H7 (cell line): ENCODE measurements around the gene IDI2. TPM values are rescaled to one million over a fixed set of nuclear protein-coding genes. Genes with fewer than 3 reads are reported as not detected.

Experiments
- DNase-seq: peaks from one replicate; pipeline ENCODE4 v3.0.0; 2012
- H3K27me3 ChIP-seq: 2 replicates; pipeline ENCODE4 v1.6.0; 2011; ENCODE audit warnings: mild to moderate bottlenecking, low read length; ENCODE audit not compliant: control insufficient read depth, insufficient read depth
- H3K36me3 ChIP-seq: replicated peaks from 2 replicates; pipeline ENCODE4 v1.5.1; 2011; ENCODE audit warnings: low read length; ENCODE audit not compliant: control insufficient read depth, insufficient read depth
- H3K4me3 ChIP-seq: 2 replicates; pipeline ENCODE4 v1.5.1; 2011; ENCODE audit warnings: low read depth, mild to moderate bottlenecking, control low read depth, low read length, moderate library complexity; ENCODE audit not compliant: insufficient read depth
- total RNA-seq: library from RNA; depleted of rRNA; stranded (reverse); fragments of >200 nt; shearing (Covaris generic); gene quantifications from 2 replicates; pipeline ENCODE4 v1.2.3, GENCODE V29; 2014

IDI2 gene
- total RNA-seq, 1 experiment from 2014 or later = not detected

DNA sequence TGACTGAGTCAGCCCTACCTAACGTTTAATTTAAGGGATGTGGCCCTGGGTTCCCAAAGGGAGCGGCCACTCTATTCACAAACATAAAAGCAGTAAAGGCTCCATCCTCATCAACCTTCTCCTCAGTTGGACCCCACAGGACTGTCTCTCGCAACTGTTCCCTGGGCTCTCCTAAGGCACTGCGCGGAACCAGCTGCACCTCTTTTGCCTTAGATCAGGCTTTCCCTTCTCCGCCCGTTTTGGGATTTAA lies 38.1 kb downstream of the IDI2 start:
- DNase-seq = no peak
- peak overlapping the region; percentile 78 for H3K4me3 ChIP-seq
- peaks cover under 1% of the 10 kb centered on the region; the same call in 1 of the 2 replicates for H3K36me3 ChIP-seq
- no peaks in the 10 kb centered on the region for H3K27me3 ChIP-seq

- Histone ChIP-seq H3K27me3 (no peaks in the 10 kb centered on the region), H3K4me3 (peak overlapping the region; percentile 78), H3K36me3 (no peaks in the 10 kb centered on the region; the same call in 1 of the 2 replicates)
- DNase-seq = no peak
Measured at GRCh38 chr10:986881-987619, 38.6 kb downstream of the IDI2 start.

GRCh38 chr10:986137-986825 lies 39.4 kb downstream of the IDI2 start:
- no peaks in the 10 kb centered on the region; the same call in 1 of the 2 replicates for H3K36me3 ChIP-seq
- DNase-seq = no peak
- H3K27me3 ChIP-seq = no peaks in the 10 kb centered on the region
- H3K4me3 ChIP-seq = no peak overlapping the region

GRCh38 chr10:985361-985760 lies 40.3 kb downstream of the IDI2 start:
- Histone ChIP-seq H3K4me3 (no peak overlapping the region), H3K27me3 (no peaks in the 10 kb centered on the region), H3K36me3 (no peaks in the 10 kb centered on the region; the same call in 1 of the 2 replicates)
- DNase-seq = no peak

DNA sequence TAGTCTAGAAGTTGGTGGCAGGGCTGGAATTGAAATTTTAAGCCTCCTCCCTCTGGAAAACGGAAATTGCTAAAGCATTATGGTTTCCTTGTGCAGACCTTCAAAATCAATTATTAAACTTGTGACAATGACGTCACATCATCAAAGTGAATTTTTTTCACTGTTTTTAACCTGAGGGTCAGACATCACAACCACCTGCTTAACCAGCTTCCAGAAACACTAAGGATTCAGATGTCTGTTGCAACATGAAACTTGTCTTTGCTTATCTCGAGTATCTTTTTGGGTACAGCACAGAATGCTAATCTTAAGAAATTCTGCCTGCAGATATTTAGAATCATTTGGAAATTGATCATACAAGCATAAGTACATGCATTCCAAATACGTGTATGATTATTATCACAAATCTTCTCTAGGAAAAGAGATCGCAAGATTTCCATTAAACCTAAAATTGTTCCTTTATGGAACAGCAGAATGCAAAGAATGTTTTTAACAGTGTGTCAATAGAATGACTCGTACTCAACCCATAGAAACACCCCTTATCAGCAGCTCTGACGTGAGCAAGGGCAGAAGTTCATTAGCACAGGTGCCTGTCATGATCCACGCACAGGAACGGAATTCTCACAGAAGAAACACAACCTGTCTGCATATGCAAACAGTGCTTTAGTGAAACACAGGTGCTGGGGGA lies 41.5 kb downstream of the IDI2 start:
- DNase-seq = no peak
- H3K36me3 ChIP-seq = no peaks in the 10 kb centered on the region
- no peak overlapping the region for H3K4me3 ChIP-seq

GRCh38 chr10:983401-983800 lies 42.3 kb downstream of the IDI2 start:
- DNase-seq = no peak
- no peaks in the 10 kb centered on the region for H3K36me3 ChIP-seq
- no peak overlapping the region for H3K4me3 ChIP-seq
- no peaks in the 10 kb centered on the region for H3K27me3 ChIP-seq

More for the DNA sequence above, 41.5 kb downstream of the IDI2 start:
- no peaks in the 10 kb centered on the region for H3K27me3 ChIP-seq

DNA sequence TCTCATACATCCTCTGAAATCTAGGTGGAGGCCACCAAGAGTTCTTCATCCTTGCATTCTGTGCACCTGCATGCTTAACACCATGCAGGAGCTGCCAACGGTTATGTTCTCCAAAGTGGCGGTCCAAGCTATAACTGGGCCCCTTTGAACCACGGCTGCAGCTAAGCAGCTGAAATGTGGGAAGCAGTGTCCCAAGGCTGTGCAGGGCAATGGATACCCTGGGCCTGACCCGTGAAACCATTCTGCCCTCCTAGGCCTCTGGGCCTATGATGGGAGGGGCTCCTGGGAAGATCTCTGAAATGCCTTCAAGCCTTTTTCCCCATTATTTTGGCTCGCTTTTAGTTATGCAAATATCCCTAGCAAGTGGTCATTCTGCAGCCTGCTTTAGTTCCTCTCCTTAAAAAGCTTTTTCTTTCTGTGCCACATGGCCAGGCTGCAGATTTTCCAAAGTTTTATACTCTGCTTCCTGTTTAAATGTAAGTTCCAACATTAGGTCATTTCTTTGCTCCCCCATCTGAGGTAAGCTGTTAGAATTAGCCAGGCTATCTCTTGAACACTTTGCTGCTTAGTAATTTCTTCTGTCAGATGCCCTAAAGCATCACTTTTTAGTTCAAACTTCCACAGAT lies 45.1 kb downstream of the IDI2 start:
- no peak for DNase-seq
- Histone ChIP-seq H3K4me3 (no peak overlapping the region), H3K36me3 (no peaks in the 10 kb centered on the region), H3K27me3 (no peaks in the 10 kb centered on the region)

DNA sequence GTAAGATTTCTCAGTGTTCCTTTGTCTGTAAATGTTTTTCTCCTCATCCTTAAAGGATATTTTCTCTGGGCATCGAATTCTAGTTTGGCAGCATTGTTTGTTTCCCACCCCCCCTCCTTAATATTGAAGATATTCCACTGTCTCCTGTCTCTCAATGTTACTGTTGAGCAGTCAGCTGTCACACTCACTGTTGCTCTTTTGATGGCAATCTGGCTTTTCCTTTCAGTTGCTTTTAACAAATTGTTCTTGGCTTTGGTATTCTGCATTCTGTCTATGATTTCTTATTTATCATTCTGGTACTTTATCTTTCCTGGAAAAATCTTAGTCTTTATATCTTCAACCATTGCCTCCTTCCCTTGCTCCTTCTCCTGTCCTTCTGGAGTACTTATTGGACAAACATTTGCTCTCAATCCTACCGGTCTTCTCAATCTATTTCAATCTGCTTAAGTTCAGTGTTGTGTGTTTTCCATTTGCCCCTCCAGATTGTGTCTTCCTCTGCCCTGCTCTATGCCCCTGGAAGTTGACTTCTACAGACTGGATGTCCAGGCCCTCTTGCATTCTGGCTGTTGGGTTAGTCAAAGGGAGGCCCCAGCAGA lies 46.7 kb downstream of the IDI2 start:
- H3K36me3 ChIP-seq = no peaks in the 10 kb centered on the region
- DNase-seq = no peak
- H3K27me3 ChIP-seq = no peaks in the 10 kb centered on the region
- H3K4me3 ChIP-seq = no peak overlapping the region

DNA sequence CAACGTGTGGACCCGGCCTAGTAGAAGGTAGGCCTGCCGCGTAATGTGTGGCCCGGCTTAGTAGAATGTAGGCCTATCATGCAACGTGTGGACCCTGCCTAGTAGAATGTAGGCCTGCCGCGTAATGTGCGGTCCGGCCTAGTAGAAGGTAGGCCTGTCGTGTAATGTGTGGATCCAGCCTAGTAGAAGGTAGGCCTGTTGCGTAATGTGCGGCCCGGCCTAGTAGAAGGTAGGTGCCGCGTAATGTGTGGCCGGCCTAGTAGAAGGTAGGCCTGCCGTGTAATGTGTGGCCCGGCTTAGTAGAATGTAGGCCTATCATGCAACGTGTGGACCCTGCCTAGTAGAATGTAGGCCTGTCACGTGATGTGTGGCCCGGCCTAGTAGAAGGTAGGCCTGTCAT lies 49.3 kb downstream of the IDI2 start:
- Histone ChIP-seq H3K27me3 (no peaks in the 10 kb centered on the region), H3K36me3 (no peaks in the 10 kb centered on the region), H3K4me3 (no peak overlapping the region)
- no peak for DNase-seq

DNA sequence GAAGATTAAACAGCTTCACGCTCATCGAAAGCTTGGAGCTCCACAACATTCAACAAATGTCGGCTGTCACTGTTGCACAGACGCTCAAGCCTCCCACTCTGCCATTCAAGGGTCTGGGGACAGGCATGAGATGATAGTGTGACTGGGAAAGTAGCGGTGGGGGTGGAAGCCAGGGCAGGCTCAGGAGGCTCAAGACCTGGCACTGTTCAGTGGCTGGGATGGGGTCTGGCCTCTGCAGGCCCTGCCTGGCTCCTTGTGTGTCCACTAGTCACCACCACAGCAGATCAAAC lies 50.9 kb downstream of the IDI2 start:
- H3K4me3 ChIP-seq = no peak overlapping the region

GRCh38 chr10:974038-974784 lies 51.4 kb downstream of the IDI2 start:
- no peak for DNase-seq
- Histone ChIP-seq H3K4me3 (no peak overlapping the region), H3K36me3 (no peaks in the 10 kb centered on the region), H3K27me3 (no peaks in the 10 kb centered on the region)

More for the DNA sequence above, 50.9 kb downstream of the IDI2 start:
- Histone ChIP-seq H3K36me3 (no peaks in the 10 kb centered on the region), H3K27me3 (no peaks in the 10 kb centered on the region)
- no peak for DNase-seq

GRCh38 chr10:972763-973162 lies 52.9 kb downstream of the IDI2 start:
- no peak for DNase-seq
- Histone ChIP-seq H3K36me3 (no peaks in the 10 kb centered on the region), H3K4me3 (no peak overlapping the region), H3K27me3 (no peaks in the 10 kb centered on the region)

DNA sequence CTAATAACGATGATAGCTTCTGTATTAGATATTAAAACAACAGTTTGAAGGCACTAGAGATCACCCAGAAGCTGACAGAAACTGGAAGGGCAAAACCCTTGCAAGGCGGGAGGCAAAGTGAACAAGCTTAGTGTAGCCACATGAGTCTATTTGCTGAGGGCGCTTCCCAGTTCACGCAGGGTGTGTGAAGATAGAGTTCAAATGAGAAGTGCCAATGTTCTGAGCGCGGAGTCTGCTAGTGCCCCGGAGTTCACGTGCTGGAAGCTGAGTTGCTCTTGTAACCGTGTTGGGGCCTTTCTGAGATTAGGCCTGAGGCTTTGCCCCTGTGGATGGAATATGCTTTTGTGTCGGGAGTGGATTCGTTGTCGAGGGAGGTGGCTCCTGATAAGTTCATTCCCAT lies 54.0 kb downstream of the IDI2 start:
- DNase-seq = no peak
- Histone ChIP-seq H3K27me3 (no peaks in the 10 kb centered on the region), H3K4me3 (no peak overlapping the region), H3K36me3 (no peaks in the 10 kb centered on the region)

DNA sequence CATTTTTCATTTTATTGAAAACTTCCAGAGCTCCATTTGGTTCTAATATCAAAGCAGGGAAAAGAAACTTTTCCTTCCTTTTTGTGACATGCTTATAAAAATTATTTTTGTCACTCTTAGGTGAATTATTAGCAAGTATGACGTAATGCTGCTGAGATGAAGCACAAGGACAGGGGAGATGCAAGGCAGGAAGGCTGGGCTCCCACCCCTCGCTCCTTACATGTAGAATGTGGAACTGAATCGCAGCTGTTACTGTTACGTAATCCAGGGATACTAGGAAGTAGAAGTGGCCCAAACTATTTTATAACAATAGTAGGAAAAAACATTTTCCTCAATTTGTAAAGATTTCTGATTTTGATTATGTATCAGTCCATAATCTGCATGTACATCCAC lies 54.5 kb downstream of the IDI2 start:
- Histone ChIP-seq H3K36me3 (no peaks in the 10 kb centered on the region), H3K27me3 (no peaks in the 10 kb centered on the region), H3K4me3 (no peak overlapping the region)
- DNase-seq = no peak
